MCF 10A (cell line): ENCODE measurements around the gene FGF21. TPM values are rescaled to one million over a fixed set of nuclear protein-coding genes. Genes with fewer than 3 reads are reported as not detected.
"Not testable (repeated sequence)": the region's sequence is repeated elsewhere in the genome, so short reads cannot be mapped to it uniquely, and the experiment has no call there.

Experiments
- BruUV-seq: library from RNA; stranded (reverse); fragments of 400-500 nt; replicated peaks from 2 replicates; lab custom pipeline; 2021; lab: Mats Ljungman, UMichigan
- CTCF ChIA-PET: fragments of 300-600 bp; sonication (Branson Sonifier 250); formaldehyde crosslinking; extraction: SDS; loops from one replicate; lab custom pipeline; 2021; ENCODE audit warnings: antibody characterized with exemption, inconsistent platforms; lab: Yijun Ruan, JAX
- POLR2A ChIA-PET: fragments of 300-600, 350-650 bp; sonication (Branson Sonifier 250); formaldehyde crosslinking; extraction: SDS; loops from one replicate; lab custom pipeline; 2020; ENCODE audit warnings: antibody characterized with exemption, inconsistent platforms; lab: Yijun Ruan, JAX
- DNase-seq: peaks from one replicate; pipeline ENCODE4 v3.0.0-alpha.2; 2018; ENCODE audit not compliant: unreplicated experiment
- H3K27ac Mint-ChIP-seq: one replicate; pipeline ENCODE4 v1.8.0; 2022; ENCODE audit warnings: mild to moderate bottlenecking, low read depth, mixed read lengths; ENCODE audit not compliant: unreplicated experiment
- H3K27me3 Mint-ChIP-seq: one replicate; pipeline ENCODE4 v1.8.0; 2022; ENCODE audit warnings: mixed read lengths; ENCODE audit not compliant: insufficient read depth, unreplicated experiment
- H3K36me3 Mint-ChIP-seq: one replicate; pipeline ENCODE4 v1.8.0; 2022; ENCODE audit warnings: mild to moderate bottlenecking, moderate library complexity, mixed read lengths; ENCODE audit not compliant: insufficient read depth, unreplicated experiment
- H3K4me1 Mint-ChIP-seq: one replicate; pipeline ENCODE4 v1.8.0; 2022; ENCODE audit warnings: mixed read lengths; ENCODE audit not compliant: insufficient read depth, unreplicated experiment
- H3K4me3 Mint-ChIP-seq: one replicate; pipeline ENCODE4 v1.8.0; 2022; ENCODE audit warnings: mild to moderate bottlenecking, moderate library complexity, mixed read lengths; ENCODE audit not compliant: unreplicated experiment
- H3K9me3 Mint-ChIP-seq: one replicate; pipeline ENCODE4 v1.8.0; 2022; ENCODE audit warnings: mixed read lengths; ENCODE audit not compliant: unreplicated experiment
- CTCF ChIP-seq: fragments of 200-600 bp; IDR thresholded peaks from one replicate; pipeline ENCODE4 v1.8.0; 2022; ENCODE audit warnings: antibody characterized with exemption, mild to moderate bottlenecking; ENCODE audit not compliant: unreplicated experiment
- intact Hi-C: fragments of 100-400 bp; cut with micrococcal nuclease; formaldehyde crosslinking; loops from 2 replicates; pipeline ENCODE4 v1.14.1; 2022
- total RNA-seq: library from RNA; stranded (reverse); gene quantifications from 2 replicates; pipeline ENCODE4 v1.2.3, GENCODE V29; 2022

FGF21 gene
- total RNA-seq, 1 experiment from 2014 or later: 0.93 TPM

DNA sequence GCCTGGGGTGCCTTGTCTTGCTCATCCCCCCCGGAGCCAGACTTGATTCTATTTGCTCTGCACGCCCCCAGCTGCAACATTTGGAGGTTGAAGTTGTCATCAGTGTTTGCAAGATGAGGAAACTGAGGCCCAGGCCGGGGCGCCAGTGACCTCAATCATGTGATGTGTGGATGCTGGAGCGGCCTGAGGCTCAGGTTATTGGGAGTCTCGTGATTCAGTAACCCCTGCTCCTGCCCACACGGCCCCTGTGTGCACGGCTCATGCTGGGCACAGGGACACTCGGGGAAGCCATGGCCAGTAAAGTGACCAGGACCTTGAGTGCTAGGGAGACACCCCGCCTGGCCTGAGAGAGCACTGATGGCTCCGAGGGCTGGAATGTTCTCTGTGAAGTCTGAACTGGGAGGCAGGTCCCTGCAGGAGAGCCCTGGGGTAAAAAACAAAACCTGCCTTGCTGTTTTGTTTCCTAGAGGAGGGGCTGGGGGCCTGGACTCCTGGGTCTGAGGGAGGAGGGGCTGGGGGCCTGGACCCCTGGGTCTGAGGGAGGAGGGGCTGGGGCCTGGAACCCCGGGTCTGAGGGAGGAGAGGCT lies 1.9 kb downstream of the FGF21 start:
- peaks cover 19% of the 10 kb centered on the region for H3K4me1 Mint-ChIP-seq
- no peak overlapping the region for H3K4me3 Mint-ChIP-seq
- no peak overlapping the region for H3K27ac Mint-ChIP-seq
- H3K36me3 Mint-ChIP-seq: peaks cover 10% of the 10 kb centered on the region
- no peak for TF ChIP-seq CTCF
- no peak for DNase-seq
- POLR2A ChIA-PET: no interaction called here
- H3K27me3 Mint-ChIP-seq: peaks cover 18% of the 10 kb centered on the region
- BruUV-seq: no TSS peak
- CTCF ChIA-PET: no interaction called here
- no peaks in the 10 kb centered on the region for H3K9me3 Mint-ChIP-seq
- intact Hi-C loops: no loop called here

- H3K4me1 Mint-ChIP-seq: peaks cover 17% of the 10 kb centered on the region
- intact Hi-C loops: no loop called here
- peaks cover 6% of the 10 kb centered on the region for H3K36me3 Mint-ChIP-seq
- no peak for TF ChIP-seq CTCF
- ChIA-PET CTCF (interaction anchor here (1.2 kb wide), 1 partner anchor 69 kb away, joined by 6 read pairs; no protein-coding TSS in a partner anchor), POLR2A (no interaction called here)
- H3K4me3 Mint-ChIP-seq: no peak overlapping the region
- no TSS peak for BruUV-seq
- peaks cover 24% of the 10 kb centered on the region for H3K27me3 Mint-ChIP-seq
- H3K27ac Mint-ChIP-seq: no peak overlapping the region
- no peaks in the 10 kb centered on the region for H3K9me3 Mint-ChIP-seq
- DNase-seq: no peak
These were observed 2.4 kb downstream of the FGF21 start for GRCh38 chr19:48757741-48758144.

GRCh38 chr19:48760504-48761205 lies 5.3 kb downstream of the FGF21 start:
- no peak overlapping the region for H3K27ac Mint-ChIP-seq
- ChIA-PET CTCF (interaction anchor here (0.6 kb wide), 3 partner anchors 111 to 712 kb away, joined by 3 to 4 read pairs (median 3); no protein-coding TSS in a partner anchor), POLR2A (no interaction called here)
- no peaks in the 10 kb centered on the region for H3K9me3 Mint-ChIP-seq
- BruUV-seq: no TSS peak
- DNase-seq: no peak
- intact Hi-C loops: no loop called here
- peaks cover under 1% of the 10 kb centered on the region for H3K4me1 Mint-ChIP-seq
- no peak overlapping the region for H3K4me3 Mint-ChIP-seq
- peaks cover 6% of the 10 kb centered on the region for H3K36me3 Mint-ChIP-seq
- no peak for TF ChIP-seq CTCF
- H3K27me3 Mint-ChIP-seq: peaks cover 37% of the 10 kb centered on the region

DNA sequence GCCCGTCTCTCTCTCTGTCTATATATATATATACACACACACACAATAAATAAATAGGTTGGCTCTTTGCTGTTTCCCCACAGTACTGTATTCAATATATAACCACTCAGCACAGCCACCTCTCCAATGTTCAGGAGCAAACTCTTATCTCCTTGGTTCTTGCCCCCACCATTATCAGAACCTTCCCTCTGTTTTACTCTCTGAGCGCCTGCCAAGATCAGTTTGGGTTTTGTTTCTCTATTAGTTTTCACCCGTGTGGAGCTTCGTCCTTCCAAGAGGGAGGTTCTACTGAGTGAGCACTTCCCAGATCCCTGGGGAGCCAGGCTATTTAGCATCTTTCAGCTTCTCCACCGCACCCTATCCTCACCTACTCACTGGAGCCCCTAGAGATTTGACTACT lies 10.5 kb downstream of the FGF21 start:
- H3K27me3 Mint-ChIP-seq: peaks cover 42% of the 10 kb centered on the region
- DNase-seq, H3K36me3 Mint-ChIP-seq, H3K4me3 Mint-ChIP-seq, CTCF ChIA-PET, H3K9me3 Mint-ChIP-seq, BruUV-seq, H3K27ac Mint-ChIP-seq, H3K4me1 Mint-ChIP-seq, intact Hi-C loops, POLR2A ChIA-PET: not testable (repeated sequence)

GRCh38 chr19:48768171-48768753 lies 12.9 kb downstream of the FGF21 start:
- peaks cover 18% of the 10 kb centered on the region for H3K27me3 Mint-ChIP-seq
- H3K9me3 Mint-ChIP-seq, H3K4me3 Mint-ChIP-seq, DNase-seq, BruUV-seq, H3K27ac Mint-ChIP-seq, H3K36me3 Mint-ChIP-seq, POLR2A ChIA-PET, intact Hi-C loops: not testable (repeated sequence)
- CTCF ChIA-PET: interaction anchor here (0.6 to 1.1 kb wide), 3 partner anchors 9 to 752 kb away, joined by 3 read pairs; no protein-coding TSS in a partner anchor
- H3K4me1 Mint-ChIP-seq: peaks cover 11% of the 10 kb centered on the region
